ENCODE data around the gene FEM1B. TPM values are rescaled to one million over a fixed set of nuclear protein-coding genes. Genes with fewer than 3 reads are reported as not detected.

The FEM1B gene
- polyA plus RNA-seq, 4 donors = 50.1 to 66.4 (median 56.0) TPM

DNA sequence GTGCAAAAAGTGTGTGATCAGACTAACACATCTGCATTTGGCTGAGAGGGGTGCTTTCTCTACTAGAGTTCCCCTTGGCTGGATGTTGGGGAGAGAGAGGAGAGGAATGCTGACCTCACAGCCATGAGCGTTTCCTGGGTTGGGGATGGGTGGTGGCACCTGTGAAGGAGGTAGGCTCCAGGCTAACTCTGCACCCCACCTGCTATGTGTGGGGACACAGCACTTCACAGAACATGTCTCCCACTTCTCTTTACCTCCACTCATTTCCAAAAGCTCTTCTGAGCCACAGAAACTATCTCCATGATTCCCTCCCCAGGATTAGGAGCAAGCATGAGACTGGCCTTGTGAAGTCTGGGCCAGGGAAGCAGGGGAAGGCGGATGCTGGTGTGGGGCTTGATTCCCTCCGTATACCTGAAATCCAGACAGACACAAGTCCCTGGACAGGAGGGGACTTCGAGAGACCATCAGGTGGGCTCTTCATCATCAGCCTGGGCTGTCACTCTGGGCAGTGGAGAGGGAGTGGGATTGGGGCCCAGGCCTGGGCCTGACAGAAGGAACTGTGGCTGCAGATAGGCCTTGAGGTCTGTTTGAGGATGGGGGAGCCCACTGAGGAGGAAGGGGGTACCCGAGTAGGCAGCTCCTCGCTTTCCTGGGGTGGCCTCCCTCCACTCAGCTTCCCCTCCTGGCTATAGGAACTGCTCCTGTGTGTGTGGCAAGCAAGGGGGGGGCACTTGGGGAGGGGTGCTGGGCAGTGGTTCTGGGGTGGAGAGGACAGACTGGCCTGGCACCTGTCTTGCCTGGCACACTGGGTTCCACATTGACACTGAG is 40.7 kb downstream of the FEM1B start:
- DNase-seq (ENCODE audit: low read depth in 4 of 4, low spot score in 2 of 4) = no peak

DNA sequence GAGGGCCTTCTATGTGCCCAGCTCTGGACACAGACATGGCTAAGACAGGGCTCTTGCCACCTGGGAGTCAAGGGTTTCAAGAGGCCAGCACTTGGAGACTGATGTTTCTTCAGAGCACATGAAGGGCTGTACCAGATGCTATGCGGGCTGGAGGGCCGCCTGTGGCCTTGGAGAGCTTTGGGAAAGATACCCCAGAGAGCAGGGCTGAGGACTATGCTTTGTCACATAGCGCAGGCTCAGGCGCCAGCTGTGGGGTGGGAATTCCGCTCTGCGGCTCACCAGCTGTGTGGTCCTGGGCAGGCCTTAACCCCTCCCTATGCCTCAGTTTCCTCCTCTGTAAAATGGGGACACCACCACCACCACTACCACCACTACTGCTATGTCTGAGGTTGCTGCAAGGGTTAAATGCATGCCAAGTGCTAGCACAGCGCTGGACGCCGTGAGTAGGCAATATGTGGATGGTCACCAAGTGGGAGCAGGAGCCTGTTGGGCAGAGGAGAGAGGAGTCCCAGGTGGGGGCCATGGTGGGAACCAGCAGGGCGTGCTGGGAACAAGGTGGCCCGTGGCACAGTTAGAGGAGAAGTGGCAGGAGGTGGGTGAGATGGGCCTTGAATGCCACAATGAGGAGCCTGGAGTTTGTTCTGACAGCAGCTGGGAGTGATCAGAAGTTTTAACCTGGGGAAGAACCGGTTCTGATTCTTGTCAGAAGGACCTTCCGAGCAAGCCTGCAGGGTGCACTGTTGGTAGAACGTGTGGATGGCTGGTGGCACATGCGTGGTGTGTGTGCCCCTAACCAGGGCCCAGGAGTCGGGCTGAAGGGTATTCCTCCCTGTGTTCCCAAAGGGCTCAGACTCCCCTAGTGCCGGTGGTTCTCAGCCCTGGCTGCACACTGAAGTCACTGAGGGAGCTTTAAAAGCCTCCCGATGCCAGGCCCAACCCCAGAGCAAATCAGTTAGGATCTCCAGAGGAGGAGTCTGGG is 41.7 kb downstream of the FEM1B start:
- DNase-seq (ENCODE audit: low read depth in 4 of 4, low spot score in 2 of 4) = no peak

DNA sequence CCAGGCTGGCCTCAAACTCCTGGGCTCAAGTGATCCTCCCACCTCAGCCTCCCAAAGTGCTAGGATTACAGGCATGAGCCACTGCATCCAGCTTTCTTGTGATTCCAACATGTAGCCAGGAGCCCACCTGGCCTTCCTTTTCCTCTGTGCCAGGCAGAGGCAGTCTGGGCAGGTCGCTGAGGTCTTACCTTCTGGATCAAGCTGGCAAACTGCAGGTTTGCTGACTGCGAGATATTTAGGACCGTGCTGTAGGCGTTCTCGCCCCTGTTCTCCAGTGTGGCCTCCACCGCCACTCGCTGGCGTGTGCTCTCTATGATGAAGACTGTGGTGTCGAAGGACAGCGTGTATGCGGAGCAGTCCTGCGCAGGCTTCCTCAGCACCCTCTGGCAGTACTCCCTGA is 42.5 kb downstream of the FEM1B start:
- DNase-seq (ENCODE audit: low read depth in 4 of 4, low spot score in 2 of 4) = no peak

DNA sequence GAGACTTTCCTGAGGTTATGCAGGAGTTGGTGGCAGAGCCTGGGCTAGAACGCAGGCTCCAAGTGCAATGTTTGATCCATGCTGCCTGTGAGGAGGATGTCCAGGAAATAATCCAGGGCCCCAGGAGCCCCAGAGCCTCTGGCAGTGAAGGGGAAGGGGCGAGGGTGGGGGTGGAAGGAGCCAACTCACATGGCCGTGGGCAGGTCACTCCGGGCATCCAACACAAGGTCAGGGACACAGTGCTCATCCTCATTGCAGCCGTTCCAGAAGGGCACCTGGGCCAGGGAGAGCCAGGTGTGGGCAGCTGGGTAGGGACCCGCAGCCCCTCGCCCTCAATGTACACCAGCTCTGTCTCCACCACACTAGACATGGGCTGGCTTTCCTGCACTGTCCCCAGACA is 43.7 kb downstream of the FEM1B start:
- no peak for DNase-seq (ENCODE audit: low read depth in 4 of 4, low spot score in 2 of 4)

DNA sequence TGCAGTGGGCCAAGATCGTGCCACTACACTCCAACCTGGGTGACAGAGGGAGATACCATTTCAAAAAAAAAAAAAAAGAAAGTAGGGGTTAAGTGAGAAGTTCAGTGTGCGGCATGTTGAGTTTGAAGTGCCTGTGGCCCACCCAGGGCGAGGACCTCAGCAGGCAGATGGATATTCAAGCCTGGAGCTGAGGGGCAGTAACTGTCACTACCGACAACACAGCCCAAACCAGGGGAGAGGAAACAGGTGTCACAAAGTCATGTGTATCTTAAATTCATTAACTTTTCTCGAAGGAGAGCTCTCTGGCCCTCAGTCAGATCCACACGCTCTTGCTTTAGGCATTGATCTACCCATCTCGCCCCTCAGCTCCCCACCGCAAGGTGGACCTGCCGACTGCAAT is 45.3 kb downstream of the FEM1B start:
- no peak for DNase-seq (ENCODE audit: low read depth in 4 of 4, low spot score in 2 of 4)

DNA sequence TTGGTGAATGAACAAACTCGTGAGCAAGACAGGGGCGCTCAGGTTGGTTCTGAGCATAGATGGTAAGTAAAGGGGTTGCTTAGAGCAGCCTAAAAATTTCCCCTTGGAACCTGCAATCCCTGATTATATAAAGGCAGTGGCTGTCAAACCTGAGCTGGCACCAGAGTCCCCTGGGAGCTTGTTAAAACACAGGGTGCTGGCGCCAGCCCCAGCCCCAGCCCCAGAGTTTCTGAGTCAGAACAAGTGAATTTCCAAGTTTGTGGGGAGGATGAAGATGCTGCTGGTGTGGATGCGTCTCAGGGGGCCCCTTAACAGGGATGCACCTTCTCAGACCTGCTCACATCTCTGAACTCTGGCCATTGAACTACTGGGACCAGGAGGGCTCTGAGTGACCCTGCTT is 48.2 kb downstream of the FEM1B start:
- DNase-seq (ENCODE audit: low read depth in 4 of 4, low spot score in 2 of 4) = no peak

DNA sequence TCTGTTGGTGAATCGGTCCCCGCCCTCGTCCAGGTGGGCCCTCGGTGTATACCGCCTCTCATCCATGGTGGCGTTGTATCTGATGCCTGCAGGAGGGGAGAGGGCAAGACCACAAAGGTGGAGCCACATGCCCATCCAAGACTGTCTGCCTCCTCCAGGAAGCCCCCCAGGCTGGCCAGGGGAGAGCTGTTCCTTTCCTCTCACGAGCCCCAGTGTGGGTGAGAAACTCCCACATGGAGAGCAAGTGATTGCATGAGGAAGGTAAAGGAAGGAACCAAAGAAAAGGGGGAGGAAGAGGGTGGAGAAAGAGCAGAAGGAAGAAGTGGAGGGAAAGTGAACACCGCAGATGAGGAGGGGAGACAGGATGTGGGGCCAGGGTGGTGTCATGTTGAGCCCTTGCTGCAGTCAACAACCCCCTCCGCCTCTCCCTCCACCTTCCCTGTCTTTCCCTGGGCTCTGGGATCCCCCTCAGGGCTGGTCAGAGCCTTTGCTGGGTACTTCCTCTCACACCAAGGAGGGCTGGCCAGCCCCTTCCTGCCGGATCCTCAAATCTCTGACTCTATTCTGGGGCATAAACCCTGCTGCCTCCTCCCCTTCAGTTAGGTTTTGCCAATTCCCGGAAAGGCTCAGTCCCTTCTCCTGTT is 49.3 kb downstream of the FEM1B start:
- DNase-seq (ENCODE audit: low read depth in 4 of 4, low spot score in 2 of 4) = no peak

DNA sequence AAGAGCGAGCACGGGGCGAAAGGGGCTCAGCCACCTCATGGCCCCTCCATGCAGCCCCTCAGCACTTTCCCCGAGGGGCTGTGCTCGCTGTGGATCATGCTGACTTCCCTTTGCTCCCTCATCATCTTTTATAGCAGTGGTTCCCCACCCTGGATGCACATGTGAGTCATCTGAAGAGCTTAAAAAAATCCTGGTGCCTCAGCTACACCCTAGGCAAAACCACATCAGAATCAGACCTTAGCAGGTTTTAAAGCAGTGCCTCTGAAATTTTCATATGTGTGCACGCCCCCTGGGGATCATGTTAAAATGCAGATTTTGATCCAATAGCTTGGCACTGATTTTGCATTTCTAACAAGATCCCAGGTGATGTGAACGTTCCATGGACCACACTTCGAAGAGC is 50.9 kb downstream of the FEM1B start:
- no peak for DNase-seq (ENCODE audit: low read depth in 4 of 4, low spot score in 2 of 4)

DNA sequence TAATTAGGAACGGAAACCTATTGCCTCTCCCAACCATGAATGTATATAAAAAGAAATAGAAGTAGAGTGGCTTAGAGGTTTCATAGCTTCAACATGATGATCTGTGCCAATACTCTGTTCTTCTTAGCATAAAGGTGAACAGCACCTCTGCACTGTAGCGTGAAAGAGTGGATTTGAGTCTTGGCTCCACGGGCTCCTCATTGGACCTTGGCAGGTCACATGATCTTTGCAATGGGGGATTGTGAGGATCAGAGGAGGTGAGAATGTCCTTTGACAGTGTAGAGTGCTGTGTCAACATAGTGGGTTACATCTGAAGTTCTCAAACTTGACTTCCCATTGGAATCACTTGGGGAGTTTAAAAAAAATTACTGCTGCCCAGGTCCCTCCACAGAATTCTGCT is 51.4 kb downstream of the FEM1B start:
- no peak for DNase-seq (ENCODE audit: low read depth in 4 of 4, low spot score in 2 of 4)

DNA sequence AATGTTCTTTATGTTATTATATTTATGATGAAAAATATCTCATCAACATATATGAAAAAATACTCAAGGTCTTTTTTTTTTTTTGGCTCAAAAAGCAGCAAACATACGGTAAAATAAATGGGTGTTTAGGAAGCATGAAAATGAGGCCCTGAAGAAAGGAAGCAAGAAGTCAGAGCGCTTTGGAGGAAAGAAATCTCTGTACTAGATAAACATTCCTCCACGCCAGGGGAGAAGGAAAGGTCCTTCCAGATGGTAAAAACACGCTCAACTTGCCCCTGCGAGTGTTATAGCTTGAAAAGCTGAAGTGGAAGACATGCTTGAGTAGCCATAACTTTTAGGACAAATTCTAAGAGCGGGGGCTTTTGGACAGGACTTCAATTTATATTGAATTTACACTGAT is 52.9 kb downstream of the FEM1B start:
- no peak for DNase-seq (ENCODE audit: low read depth in 4 of 4, low spot score in 2 of 4)

DNA sequence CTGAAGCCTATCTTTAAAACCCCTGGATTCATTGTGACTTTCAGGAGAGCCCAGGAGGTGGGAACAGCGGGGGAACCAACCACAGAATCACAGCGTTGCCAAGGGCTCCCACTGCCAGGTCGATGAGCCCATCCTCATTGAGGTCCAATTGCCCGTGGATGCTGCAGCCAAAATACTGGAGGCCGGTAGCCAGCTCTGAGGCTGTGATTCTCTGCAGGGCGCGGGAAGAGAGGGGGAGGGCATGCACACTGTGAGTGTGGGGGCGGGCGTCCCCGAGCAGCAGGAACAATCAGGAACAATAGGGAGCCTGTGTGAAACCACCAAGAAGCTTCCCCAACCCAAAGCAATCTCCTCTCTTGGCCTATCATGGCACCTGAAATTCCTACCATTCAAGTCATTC is 53.4 kb downstream of the FEM1B start:
- DNase-seq (ENCODE audit: low read depth in 4 of 4, low spot score in 2 of 4) = no peak

DNA sequence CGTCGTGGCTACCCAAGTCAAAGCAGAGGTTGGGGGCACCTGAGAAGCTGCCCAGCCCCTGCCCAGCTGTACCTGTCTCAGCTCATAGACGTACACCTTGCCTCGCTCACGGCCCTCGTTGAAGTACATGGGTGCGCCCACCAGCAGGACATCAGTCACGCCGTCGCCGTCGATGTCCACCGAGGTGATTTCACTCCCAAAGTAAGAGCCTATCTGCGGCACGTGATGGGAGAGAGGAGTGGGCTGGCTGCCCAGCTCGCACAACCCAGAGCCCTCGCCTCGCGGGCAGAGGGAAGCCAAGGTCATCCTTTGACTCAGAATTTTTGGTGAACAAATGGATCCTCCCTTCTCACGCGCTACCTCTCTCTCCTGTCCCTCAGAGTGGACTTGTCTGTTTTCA is 54.7 kb downstream of the FEM1B start:
- DNase-seq (ENCODE audit: low read depth in 4 of 4, low spot score in 2 of 4) = no peak

DNA sequence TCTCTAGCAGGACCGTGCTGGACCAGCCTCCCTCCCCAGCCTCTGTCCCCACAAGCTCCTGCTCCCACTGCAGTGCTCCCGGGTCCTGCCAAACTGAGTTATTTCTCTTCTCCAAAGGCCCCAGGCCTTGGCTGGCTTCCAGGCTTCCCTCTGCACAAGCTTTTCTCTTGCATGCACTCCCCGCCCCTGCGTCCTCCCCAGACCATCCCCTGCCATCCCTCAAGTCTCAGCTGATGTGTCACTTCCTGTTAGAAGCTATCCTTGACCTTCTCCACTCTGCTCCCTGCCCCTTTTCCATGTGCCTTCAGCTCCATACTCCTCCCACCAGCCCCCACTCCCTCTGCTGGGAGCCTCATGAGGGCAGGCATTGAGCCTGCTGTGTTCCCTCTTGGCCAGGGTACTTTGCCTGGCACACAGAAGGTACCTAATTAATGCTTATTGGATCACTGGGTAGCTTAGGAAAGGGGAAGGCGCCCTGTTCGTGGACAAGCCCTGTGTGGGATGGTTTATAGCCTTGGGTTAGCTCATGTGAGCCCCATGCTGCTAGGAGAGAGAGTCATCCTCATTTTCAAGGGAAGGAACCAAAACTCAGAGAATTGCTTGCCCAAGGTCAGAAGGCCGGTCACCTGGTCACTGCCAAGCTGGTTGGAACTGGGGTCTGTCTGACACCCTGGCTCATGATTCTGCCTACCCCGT is 56.4 kb downstream of the FEM1B start:
- DNase-seq (ENCODE audit: low read depth in 4 of 4, low spot score in 2 of 4) = no peak

DNA sequence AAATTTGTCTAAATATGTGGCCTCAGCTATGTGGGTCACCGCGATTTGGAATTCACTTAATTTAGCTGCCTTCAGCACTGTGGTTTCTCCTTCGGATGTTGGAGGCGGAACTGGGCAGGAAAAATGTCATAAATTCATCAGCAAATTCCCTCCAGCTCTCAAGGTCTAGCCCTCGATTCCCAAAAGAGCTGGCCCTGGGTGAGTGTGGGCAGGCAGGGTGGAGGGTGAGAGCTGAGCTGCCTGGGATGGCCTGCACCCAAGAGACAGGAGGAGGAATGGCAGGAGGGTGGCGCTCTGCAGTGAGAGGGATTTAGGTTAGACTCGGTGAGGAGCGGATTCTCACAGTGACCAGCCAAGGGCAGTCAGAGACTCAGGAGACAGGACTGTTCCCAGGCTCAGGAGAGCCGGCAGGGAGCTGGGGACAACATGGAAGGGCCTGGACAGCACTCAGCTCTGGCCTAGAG is 57.1 kb downstream of the FEM1B start:
- DNase-seq (ENCODE audit: low read depth in 4 of 4, low spot score in 2 of 4) = no peak

DNA sequence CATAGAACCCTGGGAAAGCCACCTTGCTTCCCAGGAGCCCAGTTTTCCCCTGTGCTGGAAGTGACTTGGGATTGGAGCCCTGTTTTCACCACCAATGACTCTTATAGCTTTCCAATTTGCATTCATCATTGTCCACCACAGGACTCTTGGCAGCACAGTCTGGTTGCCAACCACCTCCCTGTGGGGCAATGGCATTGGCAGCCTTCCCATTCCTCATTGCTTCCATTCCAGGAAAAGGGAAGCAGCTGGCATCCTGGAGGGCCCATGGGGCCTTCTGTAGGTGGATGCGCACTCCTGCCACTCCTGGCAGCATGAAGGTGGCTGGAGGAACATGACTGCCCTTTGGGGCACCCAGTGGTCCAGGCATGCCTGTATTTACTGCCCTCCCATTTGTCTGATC is 57.7 kb downstream of the FEM1B start:
- no peak for DNase-seq (ENCODE audit: low read depth in 4 of 4, low spot score in 2 of 4)

DNA sequence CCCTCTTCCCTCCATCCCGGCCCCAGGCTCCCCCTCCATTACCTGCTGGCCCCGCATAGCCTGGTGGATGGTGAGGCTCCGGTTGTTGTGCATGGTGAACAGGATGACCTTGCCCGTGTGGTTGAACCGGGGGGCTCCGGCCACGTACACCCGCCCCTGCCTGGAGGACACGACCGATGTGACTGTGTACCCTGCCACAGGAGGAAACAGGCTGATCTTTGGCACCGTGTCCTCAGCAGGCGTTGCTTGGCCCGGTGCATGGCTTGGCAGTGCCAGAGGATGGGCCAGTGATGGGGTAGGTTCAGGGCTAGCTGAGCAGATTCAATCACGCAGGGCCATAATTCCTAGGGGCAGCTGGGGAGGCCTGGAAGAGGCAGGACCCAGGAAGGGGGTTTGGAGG is 58.1 kb downstream of the FEM1B start:
- no peak for DNase-seq (ENCODE audit: low read depth in 4 of 4, low spot score in 2 of 4)

DNA sequence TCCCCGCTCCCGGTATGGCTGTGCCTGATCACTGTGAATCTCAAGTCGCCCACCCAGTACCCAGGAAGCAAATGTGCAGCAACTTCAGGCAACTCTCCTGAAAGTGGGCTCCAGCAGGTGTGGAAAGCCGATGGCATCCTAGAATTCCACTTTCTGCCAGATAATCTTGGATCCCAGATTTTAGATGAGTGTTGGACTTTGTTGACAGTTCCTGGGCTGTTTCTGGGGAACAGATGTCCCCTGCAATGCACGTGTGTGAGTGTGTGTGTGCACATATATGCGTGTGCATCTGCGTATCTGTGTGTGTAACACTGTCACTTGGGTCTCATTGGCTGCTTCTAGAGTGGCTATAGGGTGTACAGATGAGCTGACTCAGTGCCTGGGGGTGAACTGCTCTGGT is 59.0 kb downstream of the FEM1B start:
- DNase-seq (ENCODE audit: low read depth in 4 of 4, low spot score in 2 of 4) = no peak

DNA sequence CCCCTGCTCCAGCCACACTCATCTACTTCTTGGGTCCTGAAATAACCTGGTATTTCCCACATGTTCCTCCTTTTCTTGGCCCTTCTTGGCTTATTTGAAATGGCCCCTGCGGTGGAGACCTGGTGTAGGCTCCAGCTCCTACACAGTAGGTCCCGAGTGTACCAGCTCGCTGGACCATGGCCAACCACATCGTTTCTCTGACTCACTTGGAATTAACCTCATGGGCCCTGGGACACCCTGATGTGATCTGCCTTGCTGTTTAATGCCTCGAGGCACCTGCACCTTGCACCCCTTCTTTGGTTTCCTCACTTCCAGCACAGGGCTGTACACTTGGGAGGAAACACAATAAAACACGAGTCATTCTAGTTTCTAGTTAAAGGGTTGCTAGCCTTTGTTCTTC is 60.3 kb downstream of the FEM1B start:
- DNase-seq (ENCODE audit: low read depth in 4 of 4, low spot score in 2 of 4) = no peak

DNA sequence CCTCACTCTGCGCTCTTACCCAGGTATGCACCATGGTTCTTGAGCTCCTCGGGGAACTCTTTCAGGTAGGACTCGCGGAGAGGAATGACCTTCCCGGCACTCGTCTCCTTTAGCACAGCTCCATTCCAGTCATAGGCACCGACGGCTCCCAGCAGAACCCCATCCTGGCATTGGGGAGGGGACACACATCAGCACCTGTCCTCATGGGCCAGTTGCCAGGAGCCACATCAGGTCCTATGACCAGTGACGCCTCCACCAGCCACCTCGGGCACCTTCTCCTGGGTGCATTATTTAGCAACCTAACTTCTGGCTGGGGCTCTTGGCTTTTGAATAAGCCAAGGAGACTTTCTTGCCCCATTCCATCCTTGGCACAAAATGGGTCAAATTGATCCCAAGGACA is 61.9 kb downstream of the FEM1B start:
- DNase-seq (ENCODE audit: low read depth in 4 of 4, low spot score in 2 of 4) = no peak
